Keratinocyte (primary cell): ENCODE data around the gene PRDM1. TPM values are rescaled to one million over a fixed set of nuclear protein-coding genes. Genes with fewer than 3 reads are reported as not detected.

Experiments used
- DNase-seq: peaks from one replicate; pipeline ENCODE4 v3.0.0-alpha.2; 2011; ENCODE audit warnings: low read depth, missing footprints, low spot score
- FAIRE-seq: peaks from 2 replicates; lab custom pipeline; 2011; peaks lifted over from hg19 to GRCh38; lab: Jason Lieb, UNC
- H2AFZ ChIP-seq: 2 replicates; pipeline ENCODE4 v1.6.0; 2012; ENCODE audit warnings: low read length, control low read depth, inconsistent platforms; ENCODE audit not compliant: control insufficient read depth
- H3K27ac ChIP-seq: 2 replicates; pipeline ENCODE4 v1.5.1; 2011; ENCODE audit warnings: low read length; ENCODE audit not compliant: control insufficient read depth, insufficient read depth
- H3K27me3 ChIP-seq: 3 replicates; pipeline ENCODE4 v1.6.0; 2011; ENCODE audit warnings: low read length; ENCODE audit not compliant: control insufficient read depth, insufficient read depth; ENCODE audit errors: extremely low read depth
- H3K36me3 ChIP-seq, 2 experiments: 2 replicates in 1 of 2; 3 replicates in 1 of 2; pipeline ENCODE4 v1.5.1; 2011; ENCODE audit warnings: low read length in 2 of 2, mild to moderate bottlenecking in 1 of 2; ENCODE audit not compliant: control insufficient read depth in 2 of 2, insufficient read depth in 2 of 2; ENCODE audit errors: extremely low read depth in 1 of 2
- H3K4me1 ChIP-seq: 3 replicates; pipeline ENCODE4 v1.5.1; 2011; ENCODE audit warnings: low read length; ENCODE audit not compliant: control insufficient read depth, insufficient read depth; ENCODE audit errors: extremely low read depth
- H3K4me2 ChIP-seq: 3 replicates; pipeline ENCODE4 v1.6.0; 2011; ENCODE audit warnings: low read depth, low read length; ENCODE audit not compliant: control insufficient read depth, insufficient read depth; ENCODE audit errors: extremely low read depth
- H3K4me3 ChIP-seq, 3 experiments: fragments of 200-600 bp in 1 of 3; sonication (generic) in 1 of 3; 2 replicates in 2 of 3; 3 replicates in 1 of 3; pipeline ENCODE4 v1.5.1; 2011 to 2016; ENCODE audit warnings: low read length in 3 of 3, mild to moderate bottlenecking in 3 of 3, control low read depth in 2 of 3, inconsistent platforms in 1 of 3, low read depth in 1 of 3, mixed read lengths in 1 of 3, mixed run types in 1 of 3, moderate library complexity in 1 of 3; ENCODE audit not compliant: control insufficient read depth in 2 of 3, insufficient read depth in 2 of 3; ENCODE audit errors: extremely low read depth in 1 of 3
- H3K79me2 ChIP-seq: 2 replicates; pipeline ENCODE4 v1.6.0; 2012; ENCODE audit warnings: low read length; ENCODE audit not compliant: control insufficient read depth, insufficient read depth
- H3K9ac ChIP-seq: 3 replicates; pipeline ENCODE4 v1.6.0; 2011; ENCODE audit warnings: low read length; ENCODE audit not compliant: control insufficient read depth, insufficient read depth; ENCODE audit errors: extremely low read depth
- H3K9me1 ChIP-seq: 3 replicates; pipeline ENCODE4 v1.6.0; 2011; ENCODE audit warnings: low read length; ENCODE audit not compliant: control insufficient read depth, insufficient read depth; ENCODE audit errors: extremely low read depth
- H3K9me3 ChIP-seq: 2 replicates; pipeline ENCODE4 v1.5.1; 2012; ENCODE audit warnings: low read depth, low read length; ENCODE audit not compliant: control insufficient read depth
- H4K20me1 ChIP-seq: 3 replicates; pipeline ENCODE4 v1.6.0; 2011; ENCODE audit warnings: low read length; ENCODE audit not compliant: control insufficient read depth, insufficient read depth; ENCODE audit errors: extremely low read depth
- CTCF ChIP-seq, 3 experiments: IDR thresholded peaks in 1 of 3; conservative IDR thresholded peaks in 1 of 3; optimal IDR thresholded peaks in 1 of 3; 2 replicates in 2 of 3; 3 replicates in 1 of 3; pipeline versions ENCODE3 to v1.5.1; 2011; ENCODE audit warnings: low read length in 3 of 3, mild to moderate bottlenecking in 3 of 3, moderate library complexity in 2 of 3, control low read depth in 1 of 3, inconsistent platforms in 1 of 3; ENCODE audit not compliant: insufficient read depth in 2 of 3; ENCODE audit errors: extremely low read depth in 1 of 3
- EZH2 ChIP-seq: IDR thresholded peaks from one replicate; pipeline ENCODE4 v1.6.1; 2012; ENCODE audit warnings: inconsistent platforms, mild to moderate bottlenecking, low read length, moderate library complexity
- dilution Hi-C: fragments of 300-500 bp; cut with MboI; formaldehyde crosslinking; loops from one replicate; pipeline ENCODE4 v1.7.0; 2020; ENCODE audit warnings: low sequenced_read_pairs; ENCODE audit not compliant: extremely low pct_ligation_motif_present
- polyA plus RNA-seq, 5 experiments: library from polyadenylated mRNA; depleted of rRNA in 3 of 5; stranded (reverse) in 3 of 5; stranded (forward) in 1 of 5; unstranded in 1 of 5; fragments of >200 nt; gene quantifications; 1 replicate in 1 of 5; 2 replicates in 3 of 5; 3 replicates in 1 of 5; pipeline versions ENCODE4 v1.2.1 to v1.2.3, GENCODE V29; 2011 to 2012; ENCODE audit warnings: missing spikeins in 2 of 5, low read depth in 1 of 5, low replicate concordance in 1 of 5

PRDM1 gene
- polyA plus RNA-seq, 1 donor (not counting 4 experiments of a cell fraction or from before 2014, with no cell fraction given): 6.7 TPM

- Histone ChIP-seq H3K4me3 (no peak overlapping the region), H3K27ac (no peak overlapping the region), H3K9ac (no peak overlapping the region), H2AFZ (no peak overlapping the region), H3K4me2 (no peak overlapping the region), H3K9me3 (no peaks in the 10 kb centered on the region), H3K9me1 (no peaks in the 10 kb centered on the region), H3K36me3 (no peaks in the 10 kb centered on the region), H3K4me1 (peaks cover 3% of the 10 kb centered on the region), H4K20me1 (no peaks in the 10 kb centered on the region), H3K79me2 (no peaks in the 10 kb centered on the region), H3K27me3 (no peaks in the 10 kb centered on the region)
- dilution Hi-C loops: no loop called here
- TF ChIP-seq CTCF (optimal IDR thresholded peaks at IDR 0.05 in 1 of 3, IDR thresholded peaks at IDR 0.05 in 1 of 3, conservative IDR thresholded peaks at IDR 0.05 in 1 of 3; ENCODE audit: extremely low read depth in 1 of 3, insufficient read depth in 2 of 3, low read length in 3 of 3) (no peak), EZH2 (no peak)
- FAIRE-seq: peak; percentile 53
- no peak for DNase-seq
Observed at GRCh38 chr6:106039897-106040592, 46.1 kb upstream of the PRDM1 start.

- no peaks in the 10 kb centered on the region for H3K9me3 ChIP-seq
- H3K27ac ChIP-seq: no peak overlapping the region
- DNase-seq: no peak
- no peak overlapping the region for H3K4me2 ChIP-seq
- H3K27me3 ChIP-seq: no peaks in the 10 kb centered on the region
- no peaks in the 10 kb centered on the region for H4K20me1 ChIP-seq
- H3K36me3 ChIP-seq: no peaks in the 10 kb centered on the region
- no peak for FAIRE-seq
- TF ChIP-seq EZH2 (no peak), CTCF (optimal IDR thresholded peaks at IDR 0.05 in 1 of 3, IDR thresholded peaks at IDR 0.05 in 1 of 3, conservative IDR thresholded peaks at IDR 0.05 in 1 of 3; ENCODE audit: extremely low read depth in 1 of 3, insufficient read depth in 2 of 3, low read length in 3 of 3) (no peak)
- H3K4me1 ChIP-seq: no peaks in the 10 kb centered on the region
- no peak overlapping the region for H2AFZ ChIP-seq
- dilution Hi-C loops: no loop called here
- no peak overlapping the region for H3K9ac ChIP-seq
- no peak overlapping the region for H3K4me3 ChIP-seq
- H3K9me1 ChIP-seq: no peaks in the 10 kb centered on the region
- H3K79me2 ChIP-seq: no peaks in the 10 kb centered on the region
Observed at GRCh38 chr6:106044151-106044550, 42.0 kb upstream of the PRDM1 start.
